ENCODE data around the gene DISP1.

- TF ChIP-seq CTCF (IDR thresholded peaks at IDR 0.05): no peak
- TF ChIP-seq POLR2AphosphoS5 (IDR thresholded peaks at IDR 0.05): no peak
- no peak for TF ChIP-seq POLR2A (IDR thresholded peaks at IDR 0.05)
- no peak for TF ChIP-seq EP300 (IDR thresholded peaks at IDR 0.05)
These were observed 20.0 kb upstream of the DISP1 start for GRCh38 chr1:222794656-222795474.
